SK-N-SH (cell line): ENCODE results near the gene TTC39B.

Experiments
- CTCF ChIP-seq: fragments of 200-600 bp; sonication (generic); IDR thresholded peaks from 2 replicates; pipeline ENCODE4 v1.6.1; 2017; ENCODE audit warnings: antibody characterized with exemption, mild to moderate bottlenecking, moderate library complexity
- EZH2phosphoT487 ChIP-seq: fragments of 200-600 bp; sonication (generic); IDR thresholded peaks from 2 replicates; pipeline ENCODE4 v1.6.1; 2017; ENCODE audit warnings: low read depth, mixed run types, mild to moderate bottlenecking, antibody characterized with exemption, moderate library complexity, borderline replicate concordance
- FOXJ3 ChIP-seq: sonication (generic); formaldehyde crosslinking; IDR thresholded peaks from 2 replicates; pipeline ENCODE4 v1.5.1; 2020; ENCODE audit warnings: mild to moderate bottlenecking, missing genetic modification reagents
- FOXM1 ChIP-seq: IDR thresholded peaks from 2 replicates; pipeline ENCODE4 v1.4.0; 2012; ENCODE audit warnings: low read depth, mild to moderate bottlenecking
- MXI1 ChIP-seq: IDR thresholded peaks from 2 replicates; pipeline ENCODE4 v1.6.1; 2012; ENCODE audit warnings: mild to moderate bottlenecking, low read depth, low read length, improper control_type of control experiment
- NRF1 ChIP-seq: IDR thresholded peaks from 2 replicates; pipeline ENCODE4 v1.6.1; 2012; ENCODE audit warnings: low read depth, mild to moderate bottlenecking, low read length
- POLR2AphosphoS5 ChIP-seq: IDR thresholded peaks from 2 replicates; pipeline ENCODE4 v1.6.1; 2012; ENCODE audit warnings: low read depth, low read length
- RCOR1 ChIP-seq: fragments of 150-350 bp; IDR thresholded peaks from 2 replicates; pipeline ENCODE4 v1.6.1; 2017; ENCODE audit warnings: antibody characterized with exemption, low read length
- YY1 ChIP-seq: IDR thresholded peaks from 2 replicates; pipeline ENCODE4 v1.4.0; 2012; ENCODE audit warnings: low read depth, mild to moderate bottlenecking

- no peak for TF ChIP-seq RCOR1
- no peak for TF ChIP-seq POLR2AphosphoS5
- TF ChIP-seq EZH2phosphoT487 = no peak
- TF ChIP-seq CTCF = no peak
- TF ChIP-seq MXI1 = no peak
- no peak for TF ChIP-seq FOXJ3 (CRISPR knock-in tag)
- no peak for TF ChIP-seq FOXM1
- TF ChIP-seq NRF1 = no peak
- no peak for TF ChIP-seq YY1
Observed at GRCh38 chr9:15328946-15329345, 21.9 kb upstream of the TTC39B start.
